Measurements from ENCODE around the gene BCOR. TPM values are rescaled to one million over a fixed set of nuclear protein-coding genes. Genes with fewer than 3 reads are reported as not detected.

BCOR gene
- polyA plus RNA-seq, 1 of the 3 experiments (the other 2 are of a cell fraction): 8.8 TPM

DNA sequence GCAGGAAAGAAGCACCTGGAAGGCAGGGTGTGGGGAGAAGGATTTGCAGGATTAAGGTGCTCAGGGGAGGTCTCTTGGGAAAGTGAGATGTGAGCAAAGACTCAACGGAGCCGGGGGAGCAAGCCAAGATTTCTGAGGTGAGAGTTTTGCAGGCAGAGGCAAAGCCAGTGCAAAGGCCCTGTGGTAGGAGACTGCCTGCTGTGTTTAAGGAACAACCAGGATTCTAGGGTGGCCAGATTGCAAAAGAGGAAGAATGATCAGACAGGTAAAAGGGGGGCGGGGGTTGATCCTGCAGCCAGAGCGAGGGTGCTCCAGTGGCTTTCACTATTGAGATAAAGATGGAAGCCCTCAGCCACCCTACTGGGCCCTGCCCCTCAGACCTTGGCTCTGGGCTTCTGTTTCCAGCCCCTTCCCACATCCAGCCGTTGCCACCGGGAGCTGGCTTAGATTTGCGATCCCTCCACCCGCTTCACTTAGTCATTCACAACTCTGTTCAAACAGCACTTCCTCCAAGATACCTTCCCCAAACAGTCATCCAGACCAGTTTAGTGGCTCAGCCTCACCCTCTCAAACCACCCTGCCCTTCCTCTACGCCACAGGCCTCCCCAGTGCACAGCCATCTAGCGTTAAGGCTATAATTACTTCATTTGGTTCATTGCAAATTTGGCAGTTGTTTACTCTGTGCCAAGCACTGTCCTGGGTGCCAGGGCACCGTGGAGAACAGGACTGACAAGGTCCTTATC, 23.3 kb upstream of the BCOR start (continued):
- TF ChIP-seq FOSL2 (IDR thresholded peaks at IDR 0.05; ENCODE audit: borderline replicate concordance, low read depth): no peak
- no peak for TF ChIP-seq POLR2AphosphoS5 (IDR thresholded peaks at IDR 0.05; ENCODE audit: low read depth, low read length)
- no peak for TF ChIP-seq FOXM1 (IDR thresholded peaks at IDR 0.05; ENCODE audit: low read depth)
- TF ChIP-seq MXI1 (IDR thresholded peaks at IDR 0.05; ENCODE audit: low read depth, low read length): no peak

DNA sequence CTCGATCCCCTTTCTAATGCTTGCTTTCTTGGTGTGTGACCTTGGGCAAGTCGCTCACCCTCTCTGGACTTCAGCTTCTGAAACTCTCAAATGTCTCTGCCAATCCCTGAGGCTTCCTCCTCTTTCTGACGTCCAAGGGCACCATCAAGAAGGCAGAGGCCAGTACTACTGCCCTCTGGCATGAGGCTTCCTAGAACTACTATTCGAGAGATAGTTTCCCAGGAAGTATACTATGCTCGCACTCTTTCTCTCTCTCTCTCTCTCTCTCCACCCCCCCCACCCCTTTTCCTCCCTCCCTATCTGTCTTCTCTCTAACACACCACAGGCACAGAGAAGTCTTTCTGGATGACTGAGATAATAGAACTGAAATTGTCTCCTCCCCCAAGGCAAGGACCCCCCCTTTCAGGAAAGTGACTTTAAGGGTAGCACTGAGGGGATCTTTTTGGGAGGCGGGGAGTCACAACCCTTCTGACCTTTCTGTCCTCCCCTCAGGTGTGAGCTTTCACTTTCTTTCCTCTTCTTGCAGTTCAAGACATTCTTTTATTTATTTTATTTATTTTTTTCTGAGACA, 20.0 kb upstream of the BCOR start:
- Histone ChIP-seq H3K4me2 (no peak overlapping the region), H3K9me2 (no peaks in the 10 kb centered on the region), H3K36me3 (replicated peaks in 1 of 2; ENCODE audit: control insufficient read depth in 1 of 2, insufficient read depth in 2 of 2, low read length in 1 of 2) (no peaks in the 10 kb centered on the region), H3K9me3 (no peaks in the 10 kb centered on the region), H3K79me2 (ENCODE audit: insufficient read depth) (no peaks in the 10 kb centered on the region), H4K20me1 (ENCODE audit: insufficient read depth) (no peaks in the 10 kb centered on the region), H3K9ac (no peak overlapping the region), H3K4me1 (ENCODE audit: control insufficient read depth in 1 of 2, insufficient read depth in 2 of 2, low read depth in 1 of 2, low read length in 1 of 2) (peaks cover 0 to 4% of the 10 kb centered on the region in 2 experiments; a peak in 1 of 4 replicates), H3F3A (replicated peaks; ENCODE audit: insufficient read depth) (no peaks in the 10 kb centered on the region), H3K4me3 (ENCODE audit: low read depth in 2 of 2, low read length in 1 of 2) (no peak overlapping the region), H3K27me3 (ENCODE audit: insufficient read depth) (no peaks in the 10 kb centered on the region; the same call in 1 of the 2 replicates), H2AFZ (ENCODE audit: low read depth) (no peak overlapping the region), H3K27ac (ENCODE audit: low read depth in 2 of 2, low read length in 1 of 2) (no peak overlapping the region)
- no peak for DNase-seq
- ChIA-PET CTCF (no interaction called here), POLR2A (no interaction called here)
- WGBS (ENCODE audit: low lambda C conversion rate): 57% methylated on average over 6 of the region's 6 CpGs
- TF ChIP-seq JUND (IDR thresholded peaks at IDR 0.05): no peak
- TF ChIP-seq GABPA (IDR thresholded peaks at IDR 0.05; ENCODE audit: low read depth): no peak
- TF ChIP-seq, protein P1, sequence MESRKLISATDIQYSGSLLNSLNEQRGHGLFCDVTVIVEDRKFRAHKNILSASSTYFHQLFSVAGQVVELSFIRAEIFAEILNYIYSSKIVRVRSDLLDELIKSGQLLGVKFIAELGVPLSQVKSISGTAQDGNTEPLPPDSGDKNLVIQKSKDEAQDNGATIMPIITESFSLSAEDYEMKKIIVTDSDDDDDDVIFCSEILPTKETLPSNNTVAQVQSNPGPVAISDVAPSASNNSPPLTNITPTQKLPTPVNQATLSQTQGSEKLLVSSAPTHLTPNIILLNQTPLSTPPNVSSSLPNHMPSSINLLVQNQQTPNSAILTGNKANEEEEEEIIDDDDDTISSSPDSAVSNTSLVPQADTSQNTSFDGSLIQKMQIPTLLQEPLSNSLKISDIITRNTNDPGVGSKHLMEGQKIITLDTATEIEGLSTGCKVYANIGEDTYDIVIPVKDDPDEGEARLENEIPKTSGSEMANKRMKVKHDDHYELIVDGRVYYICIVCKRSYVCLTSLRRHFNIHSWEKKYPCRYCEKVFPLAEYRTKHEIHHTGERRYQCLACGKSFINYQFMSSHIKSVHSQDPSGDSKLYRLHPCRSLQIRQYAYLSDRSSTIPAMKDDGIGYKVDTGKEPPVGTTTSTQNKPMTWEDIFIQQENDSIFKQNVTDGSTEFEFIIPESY (IDR thresholded peaks at IDR 0.05; ENCODE audit: borderline replicate concordance, low read depth): no peak
- TF ChIP-seq ELF1 (IDR thresholded peaks at IDR 0.05): no peak
- TF ChIP-seq, protein P2, sequence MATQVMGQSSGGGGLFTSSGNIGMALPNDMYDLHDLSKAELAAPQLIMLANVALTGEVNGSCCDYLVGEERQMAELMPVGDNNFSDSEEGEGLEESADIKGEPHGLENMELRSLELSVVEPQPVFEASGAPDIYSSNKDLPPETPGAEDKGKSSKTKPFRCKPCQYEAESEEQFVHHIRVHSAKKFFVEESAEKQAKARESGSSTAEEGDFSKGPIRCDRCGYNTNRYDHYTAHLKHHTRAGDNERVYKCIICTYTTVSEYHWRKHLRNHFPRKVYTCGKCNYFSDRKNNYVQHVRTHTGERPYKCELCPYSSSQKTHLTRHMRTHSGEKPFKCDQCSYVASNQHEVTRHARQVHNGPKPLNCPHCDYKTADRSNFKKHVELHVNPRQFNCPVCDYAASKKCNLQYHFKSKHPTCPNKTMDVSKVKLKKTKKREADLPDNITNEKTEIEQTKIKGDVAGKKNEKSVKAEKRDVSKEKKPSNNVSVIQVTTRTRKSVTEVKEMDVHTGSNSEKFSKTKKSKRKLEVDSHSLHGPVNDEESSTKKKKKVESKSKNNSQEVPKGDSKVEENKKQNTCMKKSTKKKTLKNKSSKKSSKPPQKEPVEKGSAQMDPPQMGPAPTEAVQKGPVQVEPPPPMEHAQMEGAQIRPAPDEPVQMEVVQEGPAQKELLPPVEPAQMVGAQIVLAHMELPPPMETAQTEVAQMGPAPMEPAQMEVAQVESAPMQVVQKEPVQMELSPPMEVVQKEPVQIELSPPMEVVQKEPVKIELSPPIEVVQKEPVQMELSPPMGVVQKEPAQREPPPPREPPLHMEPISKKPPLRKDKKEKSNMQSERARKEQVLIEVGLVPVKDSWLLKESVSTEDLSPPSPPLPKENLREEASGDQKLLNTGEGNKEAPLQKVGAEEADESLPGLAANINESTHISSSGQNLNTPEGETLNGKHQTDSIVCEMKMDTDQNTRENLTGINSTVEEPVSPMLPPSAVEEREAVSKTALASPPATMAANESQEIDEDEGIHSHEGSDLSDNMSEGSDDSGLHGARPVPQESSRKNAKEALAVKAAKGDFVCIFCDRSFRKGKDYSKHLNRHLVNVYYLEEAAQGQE (IDR thresholded peaks at IDR 0.05; ENCODE audit: low read depth, low read length): no peak
- TF ChIP-seq POLR2AphosphoS5 (IDR thresholded peaks at IDR 0.05; ENCODE audit: low read depth, low read length): no peak
- TF ChIP-seq TAF1 (IDR thresholded peaks at IDR 0.05; ENCODE audit: borderline replicate concordance, low read depth, low read length): no peak
- TF ChIP-seq EZH2phosphoT487 (IDR thresholded peaks at IDR 0.05; ENCODE audit: borderline replicate concordance, low read depth): no peak
- no peak for TF ChIP-seq EP300 (IDR thresholded peaks at IDR 0.05; ENCODE audit: borderline replicate concordance in 1 of 2, low read depth in 1 of 2, low read length in 1 of 2)
- no peak for TF ChIP-seq RAD21 (IDR thresholded peaks at IDR 0.05; ENCODE audit: low read length)
- TF ChIP-seq YY1 (IDR thresholded peaks at IDR 0.05; ENCODE audit: low read depth): no peak
- no peak for TF ChIP-seq MXI1 (IDR thresholded peaks at IDR 0.05; ENCODE audit: low read depth, low read length)
- TF ChIP-seq RXRA (IDR thresholded peaks at IDR 0.05; ENCODE audit: borderline replicate concordance, low read depth): no peak
- TF ChIP-seq, protein P3, sequence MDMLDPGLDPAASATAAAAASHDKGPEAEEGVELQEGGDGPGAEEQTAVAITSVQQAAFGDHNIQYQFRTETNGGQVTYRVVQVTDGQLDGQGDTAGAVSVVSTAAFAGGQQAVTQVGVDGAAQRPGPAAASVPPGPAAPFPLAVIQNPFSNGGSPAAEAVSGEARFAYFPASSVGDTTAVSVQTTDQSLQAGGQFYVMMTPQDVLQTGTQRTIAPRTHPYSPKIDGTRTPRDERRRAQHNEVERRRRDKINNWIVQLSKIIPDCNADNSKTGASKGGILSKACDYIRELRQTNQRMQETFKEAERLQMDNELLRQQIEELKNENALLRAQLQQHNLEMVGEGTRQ (IDR thresholded peaks at IDR 0.05; ENCODE audit: borderline replicate concordance, low read depth, low read length): no peak
